HCT116 (cell line): Measurements from ENCODE around the gene ALPP. TPM values are rescaled to one million over a fixed set of nuclear protein-coding genes. Genes with fewer than 3 reads are reported as not detected.
A peak's percentile ranks its signal among the peaks of the same experiment; 100 is the strongest.

Source experiments
- ATAC-seq: fragments of 200-7000 bp; cut with Tn5 transposase; 2 replicates; pipeline ENCODE4 v1.9.1; 2020; ENCODE audit warnings: mild to moderate bottlenecking, moderate library complexity
- BruUV-seq: library from RNA; stranded (reverse); fragments of 400-500 nt; replicated peaks from 2 replicates; lab custom pipeline; 2021; lab: Mats Ljungman, UMichigan
- CTCF ChIA-PET: fragments of 300-600 bp; sonication (Branson Sonifier 250); formaldehyde crosslinking; loops from one replicate; lab custom pipeline; 2021; ENCODE audit warnings: antibody characterized with exemption; lab: Charles Lee
- POLR2A ChIA-PET: fragments of 300-600, 350-600 bp; sonication (Branson Sonifier 250); formaldehyde crosslinking; loops from one replicate; lab custom pipeline; 2021; ENCODE audit warnings: antibody characterized with exemption; lab: Charles Lee
- RAD21 ChIA-PET, 2 experiments: fragments of 300-600 bp; sonication (Branson Sonifier 250); formaldehyde crosslinking; loops; one replicate each; lab custom pipeline; 2023; ENCODE audit warnings: low total read pairs in 2 of 2; ENCODE audit not compliant: uncharacterized antibody in 2 of 2, unreplicated experiment in 2 of 2, low non-redundant PET in 1 of 2; lab: Charles Lee
- DNase-seq: peaks from one replicate; pipeline ENCODE4 v3.0.0-alpha.2; 2010; ENCODE audit warnings: low read depth, low spot score
- H2AFZ ChIP-seq: fragments of 200-600 bp; shearing (Covaris generic), sonication (generic); 2 replicates; pipeline ENCODE4 v1.6.1; 2017; ENCODE audit warnings: low read depth, mixed run types, mixed read lengths, antibody characterized with exemption, low read length; ENCODE audit not compliant: poor library complexity, severe bottlenecking
- H3K27ac ChIP-seq: 2 replicates; pipeline ENCODE4 v1.5.1; 2012; ENCODE audit warnings: low read depth, low read length
- H3K27me3 ChIP-seq: fragments of 200-600 bp; sonication (generic); 2 replicates; pipeline ENCODE4 v1.6.1; 2016; ENCODE audit warnings: mixed run types, low read length, mixed read lengths; ENCODE audit not compliant: insufficient read depth
- H3K36me3 ChIP-seq, 2 experiments: fragments of 200-500 bp in 1 of 2; fragments of 200-600 bp in 1 of 2; sonication (Bioruptor generic) in 1 of 2; sonication (generic) in 1 of 2; 2 replicates each; pipeline versions ENCODE4 v1.5.1 to v1.6.1; 2014 to 2016; ENCODE audit warnings: low read length in 2 of 2, inconsistent platforms in 1 of 2, mixed read lengths in 1 of 2, mixed run types in 1 of 2; ENCODE audit not compliant: insufficient read depth in 2 of 2, control insufficient read depth in 1 of 2
- H3K4me1 ChIP-seq, 2 experiments: fragments of 200-600 bp in 1 of 2; sonication (generic) in 1 of 2; 2 replicates each; pipeline versions ENCODE4 v1.5.1 to v1.6.1; 2012 to 2017; ENCODE audit warnings: low read length in 2 of 2, inconsistent platforms in 1 of 2, mild to moderate bottlenecking in 1 of 2, mixed read lengths in 1 of 2, mixed run types in 1 of 2, moderate library complexity in 1 of 2; ENCODE audit not compliant: insufficient read depth in 2 of 2, control insufficient read depth in 1 of 2
- H3K4me2 ChIP-seq: fragments of 200-600 bp; sonication (generic); 2 replicates; pipeline ENCODE4 v1.6.1; 2017; ENCODE audit warnings: mixed run types, low read length, mixed read lengths
- H3K4me3 ChIP-seq, 2 experiments: fragments of 200-600 bp in 1 of 2; sonication (generic) in 1 of 2; replicated peaks in 1 of 2; 2 replicates each; pipeline ENCODE4 v1.5.1; 2011 to 2016; ENCODE audit warnings: low read length in 2 of 2, control low read depth in 1 of 2, low read depth in 1 of 2, mild to moderate bottlenecking in 1 of 2, mixed read lengths in 1 of 2, mixed run types in 1 of 2
- H3K79me2 ChIP-seq: fragments of 200-600 bp; sonication (generic); 2 replicates; pipeline ENCODE4 v1.6.1; 2017; ENCODE audit warnings: mild to moderate bottlenecking, mixed run types, low read length, moderate library complexity, mixed read lengths; ENCODE audit not compliant: insufficient read depth
- H3K9ac ChIP-seq: fragments of 200-600 bp; sonication (generic); 2 replicates; pipeline ENCODE4 v1.6.1; 2016; ENCODE audit warnings: low read length, mixed read lengths
- H3K9me2 ChIP-seq: fragments of 200-600 bp; sonication (generic), shearing (Covaris generic); 2 replicates; pipeline ENCODE4 v1.6.1; 2017; ENCODE audit warnings: mixed run types, mild to moderate bottlenecking, moderate library complexity; ENCODE audit not compliant: insufficient read depth
- H3K9me3 ChIP-seq, 2 experiments: fragments of 200-500 bp in 1 of 2; fragments of 200-600 bp in 1 of 2; sonication (Bioruptor generic) in 1 of 2; sonication (generic) in 1 of 2; 2 replicates each; pipeline ENCODE4 v1.6.1; 2014 to 2017; ENCODE audit warnings: low read length in 2 of 2, mixed read lengths in 2 of 2, inconsistent platforms in 1 of 2, low read depth in 1 of 2, mild to moderate bottlenecking in 1 of 2, mixed run types in 1 of 2, moderate library complexity in 1 of 2; ENCODE audit not compliant: control insufficient read depth in 1 of 2, insufficient read depth in 1 of 2
- H4K20me1 ChIP-seq: fragments of 200-600 bp; sonication (generic), shearing (Covaris generic); 2 replicates; pipeline ENCODE4 v1.6.1; 2017; ENCODE audit warnings: mixed run types, mild to moderate bottlenecking, moderate library complexity; ENCODE audit not compliant: insufficient read depth
- CBX3 ChIP-seq: IDR thresholded peaks from 2 replicates; pipeline ENCODE4 v1.6.1; 2012; ENCODE audit warnings: low read depth
- CEBPB ChIP-seq: IDR thresholded peaks from 2 replicates; pipeline ENCODE4 v1.6.1; 2012; ENCODE audit warnings: low read depth
- EGR1 ChIP-seq: IDR thresholded peaks from 2 replicates; pipeline ENCODE4 v1.6.1; 2012; ENCODE audit warnings: low read depth
- EZH2phosphoT487 ChIP-seq: fragments of 200-600 bp; IDR thresholded peaks from 2 replicates; pipeline ENCODE4 v1.6.1; 2018; ENCODE audit warnings: antibody characterized with exemption, borderline replicate concordance
- FOSL1 ChIP-seq: IDR thresholded peaks from 2 replicates; pipeline ENCODE4 v1.6.1; 2012; ENCODE audit warnings: low read depth
- JUND ChIP-seq: IDR thresholded peaks from 2 replicates; pipeline ENCODE4 v1.6.1; 2012
- POLR2A ChIP-seq: IDR thresholded peaks from 2 replicates; pipeline ENCODE4 v1.7.0; 2011; ENCODE audit warnings: borderline replicate concordance; ENCODE audit not compliant: insufficient read depth, insufficient read length; ENCODE audit errors: extremely low read depth
- POLR2AphosphoS5 ChIP-seq: IDR thresholded peaks from 2 replicates; pipeline ENCODE4 v1.6.1; 2011; ENCODE audit warnings: mild to moderate bottlenecking, low read depth, low read length, moderate library complexity
- RAD21 ChIP-seq: IDR thresholded peaks from 2 replicates; pipeline ENCODE4 v1.6.1; 2012; ENCODE audit warnings: low read depth, mild to moderate bottlenecking
- REST ChIP-seq: IDR thresholded peaks from 2 replicates; pipeline ENCODE4 v1.6.1; 2012; ENCODE audit warnings: low read depth
- SIN3A ChIP-seq: IDR thresholded peaks from 2 replicates; pipeline ENCODE4 v1.6.1; 2012; ENCODE audit warnings: low read depth
- SP1 ChIP-seq: IDR thresholded peaks from 2 replicates; pipeline ENCODE4 v1.6.1; 2012; ENCODE audit warnings: low read depth
- SRF ChIP-seq: IDR thresholded peaks from 2 replicates; pipeline ENCODE4 v1.6.1; 2012; ENCODE audit warnings: low read depth
- TCF7L2 ChIP-seq: IDR thresholded peaks from 2 replicates; pipeline ENCODE4 v1.7.0; 2011; ENCODE audit warnings: borderline replicate concordance, inconsistent platforms; ENCODE audit not compliant: insufficient read depth, insufficient read length; ENCODE audit errors: extremely low read depth
- YY1 ChIP-seq: IDR thresholded peaks from 2 replicates; pipeline ENCODE4 v1.6.1; 2011; ENCODE audit warnings: low read length, low read depth, moderate library complexity, mild to moderate bottlenecking; ENCODE audit not compliant: insufficient replicate concordance; ENCODE audit errors: extremely low read depth
- ZNF274 ChIP-seq: fragments of 200-500 bp; sonication (Bioruptor generic); IDR thresholded peaks from 2 replicates; pipeline ENCODE4 v1.6.1; 2014; ENCODE audit warnings: mild to moderate bottlenecking, low read depth, low read length, inconsistent platforms
- intact Hi-C: fragments of 100-400 bp; cut with micrococcal nuclease; formaldehyde crosslinking; loops from 2 replicates; pipeline ENCODE4 v1.10.0; 2022
- total RNA-seq: library from RNA; stranded (reverse); gene quantifications from one replicate; pipeline ENCODE4 v1.2.1, GENCODE V29; 2021; ENCODE audit not compliant: unreplicated experiment
- TF ChIP-seq, protein P1 (sequence below): IDR thresholded peaks from 2 replicates; pipeline ENCODE4 v1.6.1; 2012
- TF ChIP-seq, protein P2 (sequence below): IDR thresholded peaks from 2 replicates; pipeline ENCODE4 v1.6.1; 2012
- TF ChIP-seq, protein P3 (sequence below), 3 experiments: fragments of 200-600 bp in 1 of 3; sonication (generic) in 1 of 3; IDR thresholded peaks in 2 of 3; conservative IDR thresholded peaks in 1 of 3; 2 replicates each; pipeline ENCODE4 v1.5.1; 2012 to 2017; ENCODE audit warnings: low read depth in 2 of 3, low read length in 2 of 3, antibody characterized with exemption in 1 of 3, borderline replicate concordance in 1 of 3, control low read depth in 1 of 3, mild to moderate bottlenecking in 1 of 3, mixed read lengths in 1 of 3, mixed run types in 1 of 3, moderate library complexity in 1 of 3; ENCODE audit not compliant: insufficient read depth in 1 of 3

The ALPP gene
- total RNA-seq, 1 experiment from 2014 or later: 0.34 TPM

- POLR2A ChIA-PET: no interaction called here
- BruUV-seq: no TSS peak
These were observed 28.2 kb downstream of the ALPP start, which contains the start of gene ALPG for GRCh38 chr2:232406556-232407310. Gene ALPG (plus strand): TSS chr2:232406844. CDS start chr2:232406895, 51 bp downstream.

More at GRCh38 chr2:232406556-232407310, 28.2 kb downstream of the ALPP start, which contains the start of gene ALPG:
- Histone ChIP-seq H3K4me1 (no peaks in the 10 kb centered on the region), H3K27ac (no peak within 1 kb of the TSS), H3K9me2 (no peaks in the 10 kb centered on the region), H3K4me2 (no peak within 1 kb of the TSS), H2AFZ (no peak within 1 kb of the TSS), H3K4me3 (no peak within 1 kb of the TSS), H4K20me1 (no peaks in the 10 kb centered on the region), H3K9me3 (no peaks in the 10 kb centered on the region), H3K79me2 (no peaks in the 10 kb centered on the region), H3K36me3 (no peaks in the 10 kb centered on the region), H3K27me3 (no peaks in the 10 kb centered on the region), H3K9ac (no peak within 1 kb of the TSS)
- DNase-seq (no peak), ATAC-seq (peak; percentile 17; the same call in 1 of the 2 replicates)
- CTCF ChIA-PET: no interaction called here
- RAD21 ChIA-PET: no interaction called here
- intact Hi-C loops: no loop called here
- TF ChIP-seq SRF (no peak), REST (no peak), TCF7L2 (no peak), POLR2A (no peak), POLR2AphosphoS5 (no peak), SP1 (no peak), CBX3 (no peak), SIN3A (no peak), YY1 (no peak), RAD21 (no peak), EGR1 (no peak), ZNF274 (no peak), CEBPB (no peak), JUND (no peak), EZH2phosphoT487 (no peak), FOSL1 (no peak)
- TF ChIP-seq, protein P1, sequence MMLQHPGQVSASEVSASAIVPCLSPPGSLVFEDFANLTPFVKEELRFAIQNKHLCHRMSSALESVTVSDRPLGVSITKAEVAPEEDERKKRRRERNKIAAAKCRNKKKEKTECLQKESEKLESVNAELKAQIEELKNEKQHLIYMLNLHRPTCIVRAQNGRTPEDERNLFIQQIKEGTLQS: no peak
- TF ChIP-seq, protein P2, sequence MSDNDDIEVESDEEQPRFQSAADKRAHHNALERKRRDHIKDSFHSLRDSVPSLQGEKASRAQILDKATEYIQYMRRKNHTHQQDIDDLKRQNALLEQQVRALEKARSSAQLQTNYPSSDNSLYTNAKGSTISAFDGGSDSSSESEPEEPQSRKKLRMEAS: no peak
- TF ChIP-seq, protein P3, sequence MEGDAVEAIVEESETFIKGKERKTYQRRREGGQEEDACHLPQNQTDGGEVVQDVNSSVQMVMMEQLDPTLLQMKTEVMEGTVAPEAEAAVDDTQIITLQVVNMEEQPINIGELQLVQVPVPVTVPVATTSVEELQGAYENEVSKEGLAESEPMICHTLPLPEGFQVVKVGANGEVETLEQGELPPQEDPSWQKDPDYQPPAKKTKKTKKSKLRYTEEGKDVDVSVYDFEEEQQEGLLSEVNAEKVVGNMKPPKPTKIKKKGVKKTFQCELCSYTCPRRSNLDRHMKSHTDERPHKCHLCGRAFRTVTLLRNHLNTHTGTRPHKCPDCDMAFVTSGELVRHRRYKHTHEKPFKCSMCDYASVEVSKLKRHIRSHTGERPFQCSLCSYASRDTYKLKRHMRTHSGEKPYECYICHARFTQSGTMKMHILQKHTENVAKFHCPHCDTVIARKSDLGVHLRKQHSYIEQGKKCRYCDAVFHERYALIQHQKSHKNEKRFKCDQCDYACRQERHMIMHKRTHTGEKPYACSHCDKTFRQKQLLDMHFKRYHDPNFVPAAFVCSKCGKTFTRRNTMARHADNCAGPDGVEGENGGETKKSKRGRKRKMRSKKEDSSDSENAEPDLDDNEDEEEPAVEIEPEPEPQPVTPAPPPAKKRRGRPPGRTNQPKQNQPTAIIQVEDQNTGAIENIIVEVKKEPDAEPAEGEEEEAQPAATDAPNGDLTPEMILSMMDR (IDR thresholded peaks at IDR 0.05 in 2 of 3, conservative IDR thresholded peaks at IDR 0.05 in 1 of 3; ENCODE audit: borderline replicate concordance in 1 of 3, insufficient read depth in 1 of 3, low read depth in 2 of 3, low read length in 2 of 3): no peak
